Epithelial cell of esophagus (primary cell): ENCODE results near the gene ZNF445.
"Not testable (repeated sequence)": the region's sequence is repeated elsewhere in the genome, so short reads cannot be mapped to it uniquely, and the experiment has no call there.

Experiments
- DNase-seq: peaks from one replicate; pipeline ENCODE4 v3.0.0; 2010; ENCODE audit warnings: low read depth
- H3K4me3 ChIP-seq: 2 replicates; pipeline ENCODE4 v1.5.1; 2011; ENCODE audit warnings: mild to moderate bottlenecking, low read length, control low read depth
- TF ChIP-seq, protein P1 (sequence below): IDR thresholded peaks from 2 replicates; pipeline ENCODE4 v1.5.1; 2011; ENCODE audit warnings: low read depth, mild to moderate bottlenecking, low read length, control low read depth, inconsistent platforms; ENCODE audit not compliant: insufficient read depth; ENCODE audit errors: missing control alignments

Gene ZNF445

DNA sequence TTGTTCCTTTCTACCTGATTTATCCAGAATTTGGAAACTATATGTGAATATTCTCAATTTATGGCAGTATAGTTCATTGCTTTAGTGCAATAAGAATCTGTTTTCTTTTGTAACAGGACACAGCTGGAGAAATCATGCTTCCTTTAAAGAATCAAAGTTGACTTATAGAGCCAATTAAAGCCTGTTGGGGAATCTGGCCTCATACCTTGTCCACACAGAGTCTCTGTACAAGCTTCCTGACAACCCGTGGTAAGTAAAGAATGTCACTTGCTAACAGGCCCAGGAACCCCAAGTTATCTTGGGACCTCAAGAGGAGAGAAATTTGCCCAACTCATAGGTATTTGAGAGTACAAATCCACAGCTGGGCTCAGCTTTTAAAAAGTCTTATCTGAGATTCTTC, 10.2 kb downstream of the ZNF445 start:
- DNase-seq, result no peak
- TF ChIP-seq, protein P1, sequence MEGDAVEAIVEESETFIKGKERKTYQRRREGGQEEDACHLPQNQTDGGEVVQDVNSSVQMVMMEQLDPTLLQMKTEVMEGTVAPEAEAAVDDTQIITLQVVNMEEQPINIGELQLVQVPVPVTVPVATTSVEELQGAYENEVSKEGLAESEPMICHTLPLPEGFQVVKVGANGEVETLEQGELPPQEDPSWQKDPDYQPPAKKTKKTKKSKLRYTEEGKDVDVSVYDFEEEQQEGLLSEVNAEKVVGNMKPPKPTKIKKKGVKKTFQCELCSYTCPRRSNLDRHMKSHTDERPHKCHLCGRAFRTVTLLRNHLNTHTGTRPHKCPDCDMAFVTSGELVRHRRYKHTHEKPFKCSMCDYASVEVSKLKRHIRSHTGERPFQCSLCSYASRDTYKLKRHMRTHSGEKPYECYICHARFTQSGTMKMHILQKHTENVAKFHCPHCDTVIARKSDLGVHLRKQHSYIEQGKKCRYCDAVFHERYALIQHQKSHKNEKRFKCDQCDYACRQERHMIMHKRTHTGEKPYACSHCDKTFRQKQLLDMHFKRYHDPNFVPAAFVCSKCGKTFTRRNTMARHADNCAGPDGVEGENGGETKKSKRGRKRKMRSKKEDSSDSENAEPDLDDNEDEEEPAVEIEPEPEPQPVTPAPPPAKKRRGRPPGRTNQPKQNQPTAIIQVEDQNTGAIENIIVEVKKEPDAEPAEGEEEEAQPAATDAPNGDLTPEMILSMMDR, result no peak

DNA sequence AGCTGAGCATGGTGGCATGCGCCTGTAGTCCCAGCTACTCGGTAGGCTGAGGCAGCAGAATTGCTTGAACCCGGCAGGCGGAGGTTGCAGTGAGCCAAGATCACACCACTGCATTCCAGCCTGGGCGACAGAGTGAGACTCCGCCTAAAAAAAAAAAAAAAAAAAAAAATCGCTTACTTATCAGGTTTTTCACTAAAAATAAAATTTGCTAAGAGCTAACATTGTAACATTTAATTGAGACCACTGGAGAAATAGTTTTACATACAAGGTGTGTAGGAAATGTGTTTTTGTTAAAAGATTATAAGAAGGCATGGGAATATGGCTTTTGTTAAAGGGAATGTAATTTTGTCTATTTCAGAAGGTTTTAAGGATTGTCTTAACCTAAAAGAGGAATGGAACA, 12.6 kb downstream of the ZNF445 start:
- H3K4me3 ChIP-seq, DNase-seq: not testable (repeated sequence)

More for the DNA sequence above, 10.2 kb downstream of the ZNF445 start:
- H3K4me3 ChIP-seq, result no peak overlapping the region

DNA sequence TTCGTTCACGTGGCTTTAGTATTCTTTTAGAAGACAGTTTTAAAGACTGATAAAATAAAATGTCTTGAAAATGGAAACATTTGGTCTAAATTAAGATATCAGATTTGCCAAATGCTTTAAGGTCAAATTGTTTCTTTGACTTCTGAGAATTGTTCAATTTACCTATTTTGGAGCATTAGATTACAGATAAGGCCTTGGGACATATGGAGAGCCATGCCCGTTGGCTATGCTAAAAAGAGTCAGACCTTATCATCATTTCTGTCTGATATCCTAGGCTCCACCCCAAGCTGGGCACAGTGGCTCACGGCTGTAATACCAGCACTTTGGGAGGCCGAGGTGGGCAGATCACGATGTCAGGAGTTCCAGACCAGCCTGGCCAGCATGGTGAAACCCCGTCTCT, 13.0 kb downstream of the ZNF445 start:
- TF ChIP-seq, protein P1, result no peak
- no peak overlapping the region for H3K4me3 ChIP-seq
- DNase-seq, result no peak

DNA sequence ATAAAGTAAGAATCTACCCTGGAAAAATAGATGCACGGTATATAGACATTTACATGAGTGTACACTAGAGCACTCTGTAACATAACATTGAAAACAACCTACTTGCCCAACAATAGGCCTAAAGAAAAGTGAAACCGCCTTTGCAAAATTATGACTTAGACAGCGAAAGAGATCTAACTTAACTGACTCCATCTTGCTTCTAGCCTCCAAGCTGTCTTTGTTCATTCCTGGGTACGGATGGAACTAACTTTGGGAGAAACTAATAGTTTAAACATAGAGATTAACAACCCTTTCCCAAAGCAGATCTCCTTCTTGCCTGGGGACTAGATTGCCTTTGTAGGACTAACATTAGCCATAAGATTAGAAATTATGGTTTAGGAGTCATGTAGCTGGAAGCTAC, 17.4 kb downstream of the ZNF445 start:
- not testable (repeated sequence) for DNase-seq, H3K4me3 ChIP-seq

DNA sequence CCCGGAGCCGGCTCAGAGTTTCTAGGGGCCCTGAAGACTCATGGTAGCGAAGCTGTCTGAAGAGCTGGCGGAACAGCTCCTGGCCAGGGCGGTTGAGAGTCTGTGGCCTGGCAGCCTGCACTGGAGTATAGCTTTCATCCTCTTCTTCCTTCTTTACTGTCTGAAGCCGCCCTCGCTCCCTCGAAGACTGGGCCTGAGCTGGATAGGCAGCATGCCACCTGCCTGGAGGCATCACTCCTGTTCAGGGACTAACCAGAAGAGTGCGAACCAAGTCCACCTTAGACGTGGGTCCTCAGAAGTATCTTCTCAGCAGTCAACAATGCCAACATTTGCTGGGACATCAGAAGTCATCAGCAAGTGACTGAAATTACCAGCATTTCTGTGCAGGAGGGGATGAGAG, 22.2 kb downstream of the ZNF445 start:
- no peak overlapping the region for H3K4me3 ChIP-seq
- TF ChIP-seq, protein P1, result no peak
- DNase-seq, result no peak

DNA sequence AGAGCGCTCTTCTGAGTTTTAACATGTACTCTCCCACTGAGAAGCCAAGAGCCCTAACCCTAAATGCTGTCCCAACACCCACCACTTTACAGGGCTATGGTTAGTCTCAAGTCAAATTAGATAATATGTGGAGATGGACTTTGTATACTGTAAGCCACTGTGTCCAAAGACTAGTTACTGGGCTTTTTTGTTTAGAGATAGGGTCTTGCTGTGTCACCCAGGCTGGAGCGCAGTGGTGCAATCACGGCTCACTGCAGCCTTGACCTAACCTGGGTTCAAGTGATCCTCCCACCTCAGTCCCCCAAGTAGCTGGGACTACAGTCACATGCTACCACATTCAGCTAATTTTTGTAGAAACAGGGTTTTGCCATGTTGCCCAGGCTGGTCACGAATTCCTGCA, 23.2 kb downstream of the ZNF445 start:
- H3K4me3 ChIP-seq, result no peak overlapping the region
- TF ChIP-seq, protein P1, result no peak
- DNase-seq, result no peak

DNA sequence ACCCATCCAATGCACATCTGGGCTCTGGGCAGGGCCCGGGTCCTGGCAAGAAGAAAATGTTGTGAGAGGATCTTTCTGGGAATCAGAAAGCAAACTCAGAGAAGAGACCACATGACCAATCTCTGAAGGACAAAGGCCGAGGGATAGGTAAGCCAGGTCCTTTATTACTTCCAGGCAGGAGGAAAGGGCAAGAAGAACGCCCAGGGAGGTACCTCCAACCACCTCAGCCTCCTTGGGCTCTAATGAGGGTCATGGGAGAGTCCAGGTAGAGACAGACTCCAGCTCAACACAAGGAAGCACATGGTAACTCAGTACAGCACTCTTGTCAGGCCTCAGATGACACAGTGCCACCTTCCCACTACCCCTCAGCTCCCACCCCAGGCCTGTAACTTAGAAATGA, 26.0 kb downstream of the ZNF445 start:
- no peak for DNase-seq
- TF ChIP-seq, protein P1, result no peak
- no peak overlapping the region for H3K4me3 ChIP-seq

DNA sequence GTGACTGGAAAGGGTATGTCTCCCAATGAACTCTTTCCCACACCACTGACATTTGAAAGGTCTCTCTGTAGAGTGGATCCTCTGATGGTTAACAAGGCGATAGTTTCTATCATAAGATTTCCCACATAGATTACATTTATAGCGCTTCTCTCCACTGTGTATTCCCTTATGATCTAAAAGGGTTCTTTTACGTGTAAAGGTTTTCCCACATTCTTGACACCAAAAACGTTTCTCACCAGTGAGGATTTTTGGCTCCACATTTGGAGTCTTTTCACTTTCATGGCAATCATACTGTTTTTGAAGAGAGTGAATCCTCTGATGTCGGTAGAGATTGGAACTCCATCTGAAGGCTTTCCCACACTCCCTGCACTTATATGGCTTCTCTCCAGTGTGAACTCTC, 30.5 kb downstream of the ZNF445 start:
- TF ChIP-seq, protein P1, result no peak
- DNase-seq, result no peak
- no peak overlapping the region for H3K4me3 ChIP-seq
